SK-N-SH (cell line): ENCODE data around the gene SPSB4. TPM values are rescaled to one million over a fixed set of nuclear protein-coding genes. Genes with fewer than 3 reads are reported as not detected.

Experiments used
- CTCF ChIA-PET: fragments of 300-600, 350-600 bp; formaldehyde crosslinking; extraction: SDS; loops from one replicate; lab custom pipeline; 2021; lab: Yijun Ruan, JAX
- POLR2A ChIA-PET: fragments of 350-600 bp; sonication (Branson Sonifier 250); formaldehyde crosslinking; extraction: SDS; loops from one replicate; lab custom pipeline; 2020; ENCODE audit warnings: antibody characterized with exemption, inconsistent platforms; lab: Yijun Ruan, JAX
- DNase-seq: peaks from one replicate; pipeline ENCODE4 v3.0.0; 2012
- H2AFZ ChIP-seq: fragments of 200-600 bp; sonication (generic); 2 replicates; pipeline ENCODE4 v1.8.1; 2016; ENCODE audit warnings: antibody characterized with exemption, mild to moderate bottlenecking, low read depth
- H3F3A ChIP-seq: fragments of 200-600 bp; sonication (generic); replicated peaks from 2 replicates; pipeline ENCODE3; 2016; ENCODE audit warnings: antibody characterized with exemption, mild to moderate bottlenecking; ENCODE audit not compliant: insufficient read depth
- H3K27ac ChIP-seq, 2 experiments: fragments of 200-500 bp in 1 of 2; fragments of 200-600 bp in 1 of 2; sonication (Bioruptor generic) in 1 of 2; sonication (generic), shearing (Covaris generic) in 1 of 2; 2 replicates each; pipeline versions ENCODE4 v1.5.1 to v1.6.1; 2014 to 2016; ENCODE audit warnings: low read depth in 2 of 2, inconsistent platforms in 1 of 2, low read length in 1 of 2, mild to moderate bottlenecking in 1 of 2, mixed read lengths in 1 of 2
- H3K27me3 ChIP-seq: fragments of 200-600 bp; sonication (generic), shearing (Covaris generic); 2 replicates; pipeline ENCODE4 v1.6.1; 2016; ENCODE audit warnings: mixed run types; ENCODE audit not compliant: insufficient read depth
- H3K36me3 ChIP-seq, 2 experiments: fragments of 200-500 bp in 1 of 2; fragments of 200-600 bp in 1 of 2; sonication (Bioruptor generic) in 1 of 2; sonication (generic) in 1 of 2; replicated peaks in 1 of 2; 2 replicates each; pipeline versions ENCODE3 to v1.5.1; 2014 to 2016; ENCODE audit warnings: low read length in 1 of 2, mild to moderate bottlenecking in 1 of 2; ENCODE audit not compliant: insufficient read depth in 2 of 2, control insufficient read depth in 1 of 2
- H3K4me1 ChIP-seq, 2 experiments: fragments of 200-500 bp in 1 of 2; fragments of 200-600 bp in 1 of 2; sonication (Bioruptor generic) in 1 of 2; sonication (generic), shearing (Covaris generic) in 1 of 2; 2 replicates each; pipeline versions ENCODE4 v1.5.1 to v1.6.1; 2014 to 2016; ENCODE audit warnings: low read depth in 1 of 2, low read length in 1 of 2, mixed run types in 1 of 2; ENCODE audit not compliant: insufficient read depth in 2 of 2, control insufficient read depth in 1 of 2
- H3K4me2 ChIP-seq: fragments of 200-600 bp; sonication (generic), shearing (Covaris generic); 2 replicates; pipeline ENCODE4 v1.6.1; 2017; ENCODE audit warnings: mixed run types
- H3K4me3 ChIP-seq, 2 experiments: fragments of 200-500 bp in 1 of 2; fragments of 200-600 bp in 1 of 2; sonication (Bioruptor generic) in 1 of 2; sonication (generic), shearing (Covaris generic) in 1 of 2; 2 replicates each; pipeline versions ENCODE4 v1.5.1 to v1.8.1; 2014 to 2016; ENCODE audit warnings: low read depth in 2 of 2, inconsistent platforms in 1 of 2, low read length in 1 of 2, mild to moderate bottlenecking in 1 of 2, mixed read lengths in 1 of 2, moderate library complexity in 1 of 2
- H3K79me2 ChIP-seq: fragments of 200-600 bp; sonication (generic); 2 replicates; pipeline ENCODE4 v1.8.1; 2017; ENCODE audit warnings: mild to moderate bottlenecking; ENCODE audit not compliant: insufficient read depth
- H3K9ac ChIP-seq: fragments of 200-600 bp; sonication (generic); 2 replicates; pipeline ENCODE4 v1.6.1; 2017; ENCODE audit warnings: mixed run types
- H3K9me2 ChIP-seq: fragments of 200-600 bp; sonication (generic); 2 replicates; pipeline ENCODE4 v1.6.1; 2017; ENCODE audit warnings: mixed run types
- H3K9me3 ChIP-seq: fragments of 200-600 bp; sonication (generic); 2 replicates; pipeline ENCODE4 v1.6.1; 2017; ENCODE audit warnings: mixed run types, mild to moderate bottlenecking, moderate library complexity
- H4K20me1 ChIP-seq: fragments of 200-600 bp; sonication (generic); 2 replicates; pipeline ENCODE4 v1.6.1; 2017; ENCODE audit warnings: mild to moderate bottlenecking, mixed run types; ENCODE audit not compliant: insufficient read depth
- CHD2 ChIP-seq: fragments of 150-350 bp; IDR thresholded peaks from 2 replicates; pipeline ENCODE4 v1.6.1; 2018; ENCODE audit warnings: low read length; ENCODE audit not compliant: partially characterized antibody
- EP300 ChIP-seq, 2 experiments: IDR thresholded peaks; 2 replicates each; pipeline versions ENCODE4 v1.4.0 to v1.6.1; 2012; ENCODE audit warnings: borderline replicate concordance in 1 of 2, low read depth in 1 of 2, low read length in 1 of 2
- FOSL2 ChIP-seq: IDR thresholded peaks from 2 replicates; pipeline ENCODE4 v1.4.0; 2012; ENCODE audit warnings: low read depth, mild to moderate bottlenecking, moderate library complexity, borderline replicate concordance
- FOXJ3 ChIP-seq: sonication (generic); formaldehyde crosslinking; IDR thresholded peaks from 2 replicates; pipeline ENCODE4 v1.5.1; 2020; ENCODE audit warnings: mild to moderate bottlenecking, missing genetic modification reagents
- IRF3 ChIP-seq: fragments of 150-350 bp; IDR thresholded peaks from 2 replicates; pipeline ENCODE4 v1.6.1; 2016; ENCODE audit warnings: mild to moderate bottlenecking, low read depth, low read length
- JUND ChIP-seq: IDR thresholded peaks from 2 replicates; pipeline ENCODE4 v1.4.0; 2012
- NFIC ChIP-seq: IDR thresholded peaks from 2 replicates; pipeline ENCODE4 v1.4.0; 2012; ENCODE audit warnings: borderline replicate concordance
- RAD21 ChIP-seq: IDR thresholded peaks from 2 replicates; pipeline ENCODE4 v1.6.1; 2012; ENCODE audit warnings: mild to moderate bottlenecking, low read length
- RFX5 ChIP-seq: IDR thresholded peaks from 2 replicates; pipeline ENCODE4 v1.6.1; 2012; ENCODE audit warnings: mild to moderate bottlenecking, improper control_type of control experiment, low read length
- SIN3A ChIP-seq: IDR thresholded peaks from 2 replicates; pipeline ENCODE4 v1.6.1; 2012; ENCODE audit warnings: low read depth, mild to moderate bottlenecking, low read length, moderate library complexity, borderline replicate concordance
- SMC3 ChIP-seq: IDR thresholded peaks from 2 replicates; pipeline ENCODE4 v1.6.1; 2012; ENCODE audit warnings: low read depth, low read length, improper control_type of control experiment
- TAF1 ChIP-seq: IDR thresholded peaks from 2 replicates; pipeline ENCODE4 v1.6.1; 2012; ENCODE audit warnings: low read depth, mild to moderate bottlenecking, low read length, moderate library complexity, borderline replicate concordance
- TCF12 ChIP-seq: IDR thresholded peaks from 2 replicates; pipeline ENCODE4 v1.4.0; 2012
- YY1 ChIP-seq: IDR thresholded peaks from 2 replicates; pipeline ENCODE4 v1.4.0; 2012; ENCODE audit warnings: low read depth, mild to moderate bottlenecking
- WGBS: methylation state at CpG from one replicate; pipeline ENCODE4 v1.1.6; 2017; ENCODE audit warnings: low lambda C conversion rate; 5-methylcytosine and 5-hydroxymethylcytosine counted together
- polyA plus RNA-seq, 3 experiments: library from polyadenylated mRNA; depleted of rRNA; stranded (reverse); fragments of >200 nt; gene quantifications; 2 replicates each; pipeline ENCODE4 v1.2.3, GENCODE V29; 2012
- TF ChIP-seq, protein P1 (sequence below): IDR thresholded peaks from 2 replicates; pipeline ENCODE4 v1.6.1; 2012; ENCODE audit warnings: mild to moderate bottlenecking, low read depth, low read length, moderate library complexity
- TF ChIP-seq, protein P2 (sequence below): IDR thresholded peaks from 2 replicates; pipeline ENCODE4; 2012
- TF ChIP-seq, protein P3 (sequence below): fragments of 150-350 bp; IDR thresholded peaks from 2 replicates; pipeline ENCODE4 v1.6.1; 2017; ENCODE audit warnings: antibody characterized with exemption, low read length, low read depth, borderline replicate concordance
- TF ChIP-seq, protein P4 (sequence below): fragments of 200-600 bp; sonication (generic); IDR thresholded peaks from 2 replicates; pipeline ENCODE4 v1.6.1; 2017; ENCODE audit warnings: antibody characterized with exemption, mild to moderate bottlenecking, moderate library complexity
- TF ChIP-seq, protein P5 (sequence below): IDR thresholded peaks from 2 replicates; pipeline ENCODE4 v1.4.0; 2012; ENCODE audit warnings: low read depth

SPSB4 gene
- polyA plus RNA-seq, 1 of the 3 experiments (the other 2 are of a cell fraction), result 0.10 TPM

DNA sequence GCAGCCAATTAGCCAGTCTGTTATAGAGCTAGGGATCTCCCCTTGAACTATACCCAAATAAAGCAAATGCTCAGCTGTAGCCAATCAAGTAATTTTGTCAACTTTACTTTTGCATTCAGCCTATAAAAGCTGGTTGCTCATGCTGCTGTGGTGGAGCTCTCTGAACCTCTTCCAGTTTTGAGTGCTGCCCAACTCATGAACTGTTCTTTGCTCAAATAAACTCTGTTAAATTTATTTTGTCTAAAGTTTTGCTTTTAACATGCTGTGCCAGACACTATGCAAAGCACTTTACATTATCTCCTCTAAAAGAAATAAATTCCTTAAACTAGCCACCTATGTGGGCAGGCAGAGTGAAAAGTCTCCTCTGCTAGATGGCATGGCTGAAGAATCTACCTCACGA lies 128.8 kb downstream of the SPSB4 start (continued):
- TF ChIP-seq, protein P1, sequence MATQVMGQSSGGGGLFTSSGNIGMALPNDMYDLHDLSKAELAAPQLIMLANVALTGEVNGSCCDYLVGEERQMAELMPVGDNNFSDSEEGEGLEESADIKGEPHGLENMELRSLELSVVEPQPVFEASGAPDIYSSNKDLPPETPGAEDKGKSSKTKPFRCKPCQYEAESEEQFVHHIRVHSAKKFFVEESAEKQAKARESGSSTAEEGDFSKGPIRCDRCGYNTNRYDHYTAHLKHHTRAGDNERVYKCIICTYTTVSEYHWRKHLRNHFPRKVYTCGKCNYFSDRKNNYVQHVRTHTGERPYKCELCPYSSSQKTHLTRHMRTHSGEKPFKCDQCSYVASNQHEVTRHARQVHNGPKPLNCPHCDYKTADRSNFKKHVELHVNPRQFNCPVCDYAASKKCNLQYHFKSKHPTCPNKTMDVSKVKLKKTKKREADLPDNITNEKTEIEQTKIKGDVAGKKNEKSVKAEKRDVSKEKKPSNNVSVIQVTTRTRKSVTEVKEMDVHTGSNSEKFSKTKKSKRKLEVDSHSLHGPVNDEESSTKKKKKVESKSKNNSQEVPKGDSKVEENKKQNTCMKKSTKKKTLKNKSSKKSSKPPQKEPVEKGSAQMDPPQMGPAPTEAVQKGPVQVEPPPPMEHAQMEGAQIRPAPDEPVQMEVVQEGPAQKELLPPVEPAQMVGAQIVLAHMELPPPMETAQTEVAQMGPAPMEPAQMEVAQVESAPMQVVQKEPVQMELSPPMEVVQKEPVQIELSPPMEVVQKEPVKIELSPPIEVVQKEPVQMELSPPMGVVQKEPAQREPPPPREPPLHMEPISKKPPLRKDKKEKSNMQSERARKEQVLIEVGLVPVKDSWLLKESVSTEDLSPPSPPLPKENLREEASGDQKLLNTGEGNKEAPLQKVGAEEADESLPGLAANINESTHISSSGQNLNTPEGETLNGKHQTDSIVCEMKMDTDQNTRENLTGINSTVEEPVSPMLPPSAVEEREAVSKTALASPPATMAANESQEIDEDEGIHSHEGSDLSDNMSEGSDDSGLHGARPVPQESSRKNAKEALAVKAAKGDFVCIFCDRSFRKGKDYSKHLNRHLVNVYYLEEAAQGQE, result no peak
- TF ChIP-seq, all 33 proteins: peak for 0

DNA sequence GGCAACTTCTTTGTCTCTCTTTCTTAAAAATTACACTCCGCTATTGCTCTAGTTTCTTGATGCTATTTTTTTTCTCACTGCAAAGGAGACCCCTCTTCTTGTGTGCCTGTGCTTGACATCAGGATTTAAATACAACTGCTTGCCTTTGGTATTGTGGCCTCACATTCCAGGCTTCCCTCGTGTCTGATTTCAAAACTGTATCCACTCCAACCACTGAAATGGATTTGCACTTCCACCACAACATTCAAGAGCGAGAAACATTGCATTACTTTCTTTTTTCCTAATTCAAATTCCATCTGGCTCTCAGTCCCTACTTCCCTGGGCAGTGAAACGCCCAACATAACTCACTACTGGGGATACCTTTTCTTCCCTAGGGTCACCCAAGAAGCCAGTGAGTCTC lies 130.0 kb downstream of the SPSB4 start:
- Histone ChIP-seq H3K79me2 (no peaks in the 10 kb centered on the region), H3K9ac (no peak overlapping the region), H3K36me3 (no peaks in the 10 kb centered on the region), H3K4me2 (no peak overlapping the region), H3K9me2 (no peaks in the 10 kb centered on the region), H3K9me3 (no peaks in the 10 kb centered on the region), H3K4me3 (no peak overlapping the region), H4K20me1 (no peaks in the 10 kb centered on the region), H3F3A (no peaks in the 10 kb centered on the region), H3K27ac (no peak overlapping the region), H3K4me1 (no peaks in the 10 kb centered on the region), H2AFZ (no peak overlapping the region), H3K27me3 (no peaks in the 10 kb centered on the region)
- no peak for TF ChIP-seq CHD2
- no peak for TF ChIP-seq NFIC
- TF ChIP-seq TCF12, result no peak
- TF ChIP-seq, protein P2, sequence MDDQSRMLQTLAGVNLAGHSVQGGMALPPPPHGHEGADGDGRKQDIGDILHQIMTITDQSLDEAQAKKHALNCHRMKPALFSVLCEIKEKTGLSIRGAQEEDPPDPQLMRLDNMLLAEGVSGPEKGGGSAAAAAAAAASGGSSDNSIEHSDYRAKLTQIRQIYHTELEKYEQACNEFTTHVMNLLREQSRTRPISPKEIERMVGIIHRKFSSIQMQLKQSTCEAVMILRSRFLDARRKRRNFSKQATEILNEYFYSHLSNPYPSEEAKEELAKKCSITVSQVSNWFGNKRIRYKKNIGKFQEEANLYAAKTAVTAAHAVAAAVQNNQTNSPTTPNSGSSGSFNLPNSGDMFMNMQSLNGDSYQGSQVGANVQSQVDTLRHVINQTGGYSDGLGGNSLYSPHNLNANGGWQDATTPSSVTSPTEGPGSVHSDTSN, result no peak
- no peak for TF ChIP-seq EP300 (IDR thresholded peaks at IDR 0.05; ENCODE audit: borderline replicate concordance in 1 of 2, low read depth in 1 of 2, low read length in 1 of 2)
- TF ChIP-seq, protein P3, sequence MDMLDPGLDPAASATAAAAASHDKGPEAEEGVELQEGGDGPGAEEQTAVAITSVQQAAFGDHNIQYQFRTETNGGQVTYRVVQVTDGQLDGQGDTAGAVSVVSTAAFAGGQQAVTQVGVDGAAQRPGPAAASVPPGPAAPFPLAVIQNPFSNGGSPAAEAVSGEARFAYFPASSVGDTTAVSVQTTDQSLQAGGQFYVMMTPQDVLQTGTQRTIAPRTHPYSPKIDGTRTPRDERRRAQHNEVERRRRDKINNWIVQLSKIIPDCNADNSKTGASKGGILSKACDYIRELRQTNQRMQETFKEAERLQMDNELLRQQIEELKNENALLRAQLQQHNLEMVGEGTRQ, result no peak
- TF ChIP-seq, protein P4, sequence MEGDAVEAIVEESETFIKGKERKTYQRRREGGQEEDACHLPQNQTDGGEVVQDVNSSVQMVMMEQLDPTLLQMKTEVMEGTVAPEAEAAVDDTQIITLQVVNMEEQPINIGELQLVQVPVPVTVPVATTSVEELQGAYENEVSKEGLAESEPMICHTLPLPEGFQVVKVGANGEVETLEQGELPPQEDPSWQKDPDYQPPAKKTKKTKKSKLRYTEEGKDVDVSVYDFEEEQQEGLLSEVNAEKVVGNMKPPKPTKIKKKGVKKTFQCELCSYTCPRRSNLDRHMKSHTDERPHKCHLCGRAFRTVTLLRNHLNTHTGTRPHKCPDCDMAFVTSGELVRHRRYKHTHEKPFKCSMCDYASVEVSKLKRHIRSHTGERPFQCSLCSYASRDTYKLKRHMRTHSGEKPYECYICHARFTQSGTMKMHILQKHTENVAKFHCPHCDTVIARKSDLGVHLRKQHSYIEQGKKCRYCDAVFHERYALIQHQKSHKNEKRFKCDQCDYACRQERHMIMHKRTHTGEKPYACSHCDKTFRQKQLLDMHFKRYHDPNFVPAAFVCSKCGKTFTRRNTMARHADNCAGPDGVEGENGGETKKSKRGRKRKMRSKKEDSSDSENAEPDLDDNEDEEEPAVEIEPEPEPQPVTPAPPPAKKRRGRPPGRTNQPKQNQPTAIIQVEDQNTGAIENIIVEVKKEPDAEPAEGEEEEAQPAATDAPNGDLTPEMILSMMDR, result no peak
- TF ChIP-seq JUND, result no peak
- no peak for TF ChIP-seq SMC3
- TF ChIP-seq RFX5, result no peak
- TF ChIP-seq, protein P5, sequence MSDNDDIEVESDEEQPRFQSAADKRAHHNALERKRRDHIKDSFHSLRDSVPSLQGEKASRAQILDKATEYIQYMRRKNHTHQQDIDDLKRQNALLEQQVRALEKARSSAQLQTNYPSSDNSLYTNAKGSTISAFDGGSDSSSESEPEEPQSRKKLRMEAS, result no peak
- no peak for TF ChIP-seq RAD21
- no peak for TF ChIP-seq IRF3
- no peak for TF ChIP-seq FOXJ3 (CRISPR knock-in tag)
- no peak for TF ChIP-seq TAF1
- TF ChIP-seq SIN3A, result no peak
- TF ChIP-seq FOSL2, result no peak
- no peak for TF ChIP-seq YY1
- CTCF ChIA-PET, result interaction anchor here (2.7 kb wide), 1 partner anchor 11 kb away, joined by 24 read pairs; no protein-coding TSS in a partner anchor
- DNase-seq, result no peak
- 26% methylated on average over 4 of the region's 4 CpGs for WGBS
- POLR2A ChIA-PET, result no interaction called here
